T-helper 2 cell treated with Interferon-gamma antibody and Interleukin-4, amounts not matched to agents 100 ng/mL and 5 ng/mL, for 36 hours (primary cell): ENCODE data around the gene RPL6. TPM values are rescaled to one million over a fixed set of nuclear protein-coding genes. Genes with fewer than 3 reads are reported as not detected.

ENCODE experiments used
- intact Hi-C: fragments of 100-400 bp; cut with micrococcal nuclease; formaldehyde crosslinking; loops from one replicate; pipeline ENCODE4 v1.15.1; 2023
- total RNA-seq: library from RNA; stranded (reverse); gene quantifications from 2 replicates; pipeline ENCODE4 v1.2.3, GENCODE V29; 2022

Gene RPL6
- total RNA-seq, 1 donor from 2014 or later, result 1,174 TPM

GRCh38 chr12:112419297-112420133 lies 10.1 kb upstream of the RPL6 start:
- intact Hi-C loops, result loop anchor here (2.0 to 10.0 kb wide), 3 partner anchors 312 to 735 kb away; partner anchors contain the start of genes ACAD10, BRAP and NAA25

- intact Hi-C loops, result loop anchor here (1.0 to 10.0 kb wide), 4 partner anchors 9 to 734 kb away; partner anchors contain the start of genes ACAD10, BRAP, NAA25 and RPL6
Observed at GRCh38 chr12:112418608-112419296, 9.3 kb upstream of the RPL6 start, which contains the start of gene PTPN11. Gene PTPN11 (plus strand): TSS chr12:112418947. CDS start chr12:112419112, 165 bp downstream.

- intact Hi-C loops, result loop anchor here (1.0 to 10.0 kb wide), 4 partner anchors 9 to 733 kb away; partner anchors contain the start of genes ACAD10, BRAP, NAA25 and RPL6
Observed at GRCh38 chr12:112418273-112418607, 8.8 kb upstream of the RPL6 start.

GRCh38 chr12:112415457-112415856 lies 6.1 kb upstream of the RPL6 start:
- intact Hi-C loops, result loop anchor here (5.0 to 10.0 kb wide), 2 partner anchors 308 to 731 kb away; partner anchors contain the start of genes ACAD10, BRAP and NAA25

- intact Hi-C loops, result loop anchor here (5.0 to 10.0 kb wide), 3 partner anchors 217 to 729 kb away; partner anchors contain the start of genes ACAD10 and BRAP
Observed at GRCh38 chr12:112413855-112414625, 4.6 kb upstream of the RPL6 start.

GRCh38 chr12:112409906-112410244 lies 470 bp upstream of the RPL6 start:
- intact Hi-C loops, result loop anchor here (1.0 to 10.0 kb wide), 9 partner anchors 8 to 805 kb away; partner anchors contain the start of genes ACAD10, BRAP, ERP29 and HECTD4

GRCh38 chr12:112408621-112409020 lies 784 bp downstream of the RPL6 start:
- intact Hi-C loops, result loop anchor here (1.0 to 10.0 kb wide), 6 partner anchors 10 to 804 kb away; partner anchors contain the start of genes ERP29, HECTD4, PTPN11 and TMEM116

- intact Hi-C loops, result loop anchor here (2.0 to 10.0 kb wide), 3 partner anchors 277 to 803 kb away; partner anchors contain the start of genes ERP29 and TMEM116
Observed at GRCh38 chr12:112407683-112408082, 1.7 kb downstream of the RPL6 start.

GRCh38 chr12:112406519-112407488 lies 2.6 kb downstream of the RPL6 start:
- intact Hi-C loops, result loop anchor here (10.0 kb wide), 1 partner anchor 802 kb away; no protein-coding TSS in a partner anchor

GRCh38 chr12:112401903-112402498 lies 7.4 kb downstream of the RPL6 start:
- intact Hi-C loops, result loop anchor here (10.0 kb wide), 1 partner anchor 797 kb away; no protein-coding TSS in a partner anchor

GRCh38 chr12:112401054-112401453 lies 8.4 kb downstream of the RPL6 start:
- intact Hi-C loops, result loop anchor here (10.0 kb wide), 1 partner anchor 796 kb away; no protein-coding TSS in a partner anchor

GRCh38 chr12:112393328-112393727 lies 16.1 kb downstream of the RPL6 start:
- intact Hi-C loops, result no loop called here

GRCh38 chr12:112389922-112390654 lies 19.3 kb downstream of the RPL6 start:
- intact Hi-C loops, result loop anchor here (5.0 to 10.0 kb wide), 3 partner anchors 285 to 568 kb away; partner anchors contain the start of genes MAPKAPK5 and NAA25

- intact Hi-C loops, result loop anchor here (5.0 to 10.0 kb wide), 3 partner anchors 284 to 567 kb away; partner anchors contain the start of genes MAPKAPK5 and NAA25
Observed at GRCh38 chr12:112389228-112389627, 20.2 kb downstream of the RPL6 start.

GRCh38 chr12:112386726-112387125 lies 22.7 kb downstream of the RPL6 start:
- intact Hi-C loops, result loop anchor here (1.0 to 10.0 kb wide), 5 partner anchors 188 to 564 kb away; partner anchors contain the start of genes MAPKAPK5 and NAA25

GRCh38 chr12:112382866-112383265 lies 26.5 kb downstream of the RPL6 start:
- intact Hi-C loops, result loop anchor here (1.0 to 10.0 kb wide), 6 partner anchors 26 to 538 kb away; partner anchors contain the start of genes ERP29, MAPKAPK5, NAA25 and RPL6

GRCh38 chr12:112381883-112382796 lies 27.3 kb downstream of the RPL6 start, which contains the start of gene HECTD4:
Gene HECTD4 (minus strand): TSS chr12:112382431. CDS start chr12:112382128, 303 bp downstream.
- intact Hi-C loops, result loop anchor here (1.0 to 10.0 kb wide), 6 partner anchors 27 to 537 kb away; partner anchors contain the start of genes ERP29, MAPKAPK5, NAA25 and RPL6
